ENCODE measurements around the gene GPR162.
A peak's percentile ranks its signal among the peaks of the same experiment; 100 is the strongest.
"Not testable (repeated sequence)": the region's sequence is repeated elsewhere in the genome, so short reads cannot be mapped to it uniquely, and the experiment has no call there.

The GPR162 gene

DNA sequence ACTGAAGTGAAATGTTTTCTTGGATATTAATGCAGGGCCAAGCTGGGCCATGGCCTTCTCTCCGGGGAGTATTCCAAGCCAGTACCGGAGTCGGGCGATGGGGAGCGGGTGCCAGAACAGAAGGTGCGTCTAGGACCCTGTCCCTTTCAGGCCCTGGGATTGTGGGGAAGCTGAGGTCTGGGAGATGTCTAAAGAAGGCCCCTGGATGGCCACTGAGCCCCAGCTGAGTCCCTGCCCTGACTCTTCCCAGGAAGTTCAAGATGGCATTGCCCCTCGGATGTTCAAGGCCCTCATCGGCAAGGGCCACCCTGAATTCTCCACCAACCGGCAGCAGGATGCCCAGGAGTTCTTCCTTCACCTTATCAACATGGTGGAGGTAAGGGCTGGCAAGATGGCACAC is 38.5 kb downstream of the GPR162 start:
- no peak for DNase-seq

DNA sequence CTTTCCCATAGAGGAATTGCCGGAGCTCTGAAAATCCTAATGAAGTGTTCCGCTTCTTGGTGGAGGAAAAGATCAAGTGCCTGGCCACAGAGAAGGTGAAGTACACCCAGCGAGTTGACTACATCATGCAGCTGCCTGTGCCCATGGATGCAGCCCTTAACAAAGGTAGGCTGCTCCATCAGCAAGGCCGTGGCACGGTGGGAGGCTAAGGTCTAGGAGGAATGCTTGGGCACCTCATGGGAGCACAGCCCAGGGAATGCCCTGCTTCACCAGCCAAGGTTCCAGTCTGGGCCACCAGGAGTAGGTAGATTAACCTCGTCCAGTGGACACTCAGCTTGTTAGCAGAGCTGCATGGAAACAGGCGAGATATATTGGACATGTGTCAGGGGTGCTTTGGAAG is 39.3 kb downstream of the GPR162 start:
- no peak for DNase-seq

DNA sequence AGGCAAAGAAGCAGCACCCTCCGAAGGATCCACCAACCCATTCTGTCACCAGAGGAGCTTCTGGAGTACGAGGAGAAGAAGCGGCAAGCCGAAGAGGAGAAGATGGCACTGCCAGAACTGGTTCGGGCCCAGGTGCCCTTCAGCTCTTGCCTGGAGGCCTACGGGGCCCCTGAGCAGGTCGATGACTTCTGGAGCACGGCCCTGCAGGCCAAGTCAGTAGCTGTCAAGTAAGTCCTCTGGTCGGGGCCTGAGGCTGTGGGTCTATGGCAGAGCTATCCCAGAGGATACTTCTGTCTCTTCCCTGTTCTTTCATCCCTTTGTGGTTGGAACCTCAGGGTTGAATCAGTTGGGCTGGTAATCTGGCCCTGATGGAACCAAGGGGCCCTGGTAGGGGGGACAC is 39.8 kb downstream of the GPR162 start:
- no peak for DNase-seq

DNA sequence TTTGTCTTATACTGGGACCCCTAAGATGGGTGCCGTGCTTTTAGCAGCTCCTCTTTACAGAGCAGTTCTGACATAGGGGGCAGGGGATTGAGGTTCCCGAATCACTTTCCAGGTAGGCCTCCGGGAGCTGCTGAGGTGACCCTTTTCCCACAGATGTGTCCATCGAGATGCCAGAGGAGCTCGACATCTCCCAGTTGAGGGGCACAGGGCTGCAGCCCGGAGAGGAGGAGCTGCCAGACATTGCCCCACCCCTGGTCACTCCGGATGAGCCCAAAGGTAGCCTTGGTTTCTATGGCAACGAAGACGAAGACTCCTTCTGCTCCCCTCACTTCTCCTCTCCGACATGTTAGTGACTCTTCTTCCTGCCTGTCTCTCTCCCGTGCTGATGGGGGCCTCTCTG is 41.4 kb downstream of the GPR162 start:
- DNase-seq = no peak

DNA sequence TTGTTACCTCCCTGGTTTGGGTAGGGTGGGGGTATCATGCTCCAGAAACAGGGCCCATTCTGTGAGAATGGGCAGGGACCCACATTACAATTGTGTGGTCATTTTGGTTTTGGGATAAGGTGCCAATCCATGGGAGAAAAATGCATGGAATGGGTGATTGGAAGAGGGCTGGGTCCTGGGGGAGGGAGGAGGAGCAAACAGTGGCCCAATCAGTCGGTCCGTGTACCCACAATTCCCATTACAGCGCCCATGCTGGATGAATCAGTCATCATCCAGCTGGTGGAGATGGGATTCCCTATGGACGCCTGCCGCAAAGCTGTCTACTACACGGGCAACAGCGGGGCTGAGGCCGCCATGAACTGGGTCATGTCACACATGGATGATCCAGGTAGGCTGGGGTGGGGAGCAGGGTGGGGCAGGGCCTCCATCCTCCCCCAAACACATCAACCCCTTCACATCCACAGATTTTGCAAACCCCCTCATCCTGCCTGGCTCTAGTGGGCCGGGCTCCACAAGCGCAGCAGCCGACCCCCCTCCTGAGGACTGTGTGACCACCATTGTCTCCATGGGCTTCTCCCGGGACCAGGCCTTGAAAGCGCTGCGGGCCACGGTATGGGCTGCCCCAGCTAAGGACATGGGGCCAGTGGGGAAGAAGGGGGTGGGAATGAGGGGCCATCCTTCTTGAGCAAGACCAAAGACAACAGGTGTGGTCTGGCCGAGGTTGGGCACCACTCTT is 42.1 kb downstream of the GPR162 start:
- peak; percentile 33 for DNase-seq

DNA sequence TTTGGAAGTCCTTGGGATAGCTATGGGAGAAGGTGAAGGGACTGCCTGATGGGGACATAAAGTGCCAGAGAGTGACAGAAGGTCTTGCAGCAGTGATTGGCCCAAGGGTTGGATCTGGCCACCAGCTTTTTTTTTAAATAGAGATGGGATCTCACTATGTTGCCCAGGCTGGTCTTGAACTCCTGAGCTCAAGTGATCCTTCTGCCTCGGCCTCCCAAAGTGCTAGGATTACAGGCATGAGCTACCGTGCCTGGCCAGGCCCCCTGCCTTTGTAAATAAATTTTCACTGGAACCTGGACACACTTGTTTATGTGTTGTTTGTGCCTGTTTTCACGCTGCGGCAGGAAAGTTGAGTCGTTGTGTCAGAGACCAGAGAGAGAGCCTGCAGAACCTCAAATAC is 43.7 kb downstream of the GPR162 start:
- not testable (repeated sequence) for DNase-seq

DNA sequence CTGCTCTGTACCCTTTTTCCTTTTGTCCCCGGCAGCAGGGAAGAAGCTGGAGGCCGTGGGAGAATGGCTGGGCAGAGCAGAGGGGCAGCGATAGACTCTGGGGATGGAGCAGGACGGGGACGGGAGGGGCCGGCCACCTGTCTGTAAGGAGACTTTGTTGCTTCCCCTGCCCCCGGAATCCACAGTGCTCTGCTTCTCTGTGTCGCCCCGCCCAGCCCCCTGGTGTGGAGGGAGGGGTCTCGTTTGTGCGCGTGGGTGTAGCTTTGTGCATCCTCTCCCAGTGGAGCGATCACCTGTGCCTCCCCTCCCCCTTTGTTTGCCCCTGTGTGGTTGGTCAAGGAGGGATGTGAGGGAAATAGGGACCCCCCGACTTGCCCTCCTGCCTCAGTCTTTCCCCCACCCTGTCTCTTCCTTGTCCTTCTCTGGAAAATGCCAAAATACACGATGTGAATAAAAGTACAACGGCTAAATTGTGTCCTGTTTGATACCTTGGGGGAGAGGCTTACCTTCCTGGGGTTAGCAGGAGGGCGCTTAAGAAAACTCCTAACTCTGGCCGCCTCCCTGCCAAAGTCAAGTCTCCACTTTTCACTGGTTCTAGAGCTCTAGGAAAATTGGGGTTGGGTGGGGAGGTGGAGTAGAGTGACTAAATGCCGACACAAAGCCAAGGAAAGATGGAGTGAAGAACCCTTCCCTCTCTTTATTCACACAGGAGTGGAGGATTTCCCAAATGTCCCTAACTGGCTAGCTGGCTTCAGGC is 44.7 kb downstream of the GPR162 start:
- DNase-seq = no peak

DNA sequence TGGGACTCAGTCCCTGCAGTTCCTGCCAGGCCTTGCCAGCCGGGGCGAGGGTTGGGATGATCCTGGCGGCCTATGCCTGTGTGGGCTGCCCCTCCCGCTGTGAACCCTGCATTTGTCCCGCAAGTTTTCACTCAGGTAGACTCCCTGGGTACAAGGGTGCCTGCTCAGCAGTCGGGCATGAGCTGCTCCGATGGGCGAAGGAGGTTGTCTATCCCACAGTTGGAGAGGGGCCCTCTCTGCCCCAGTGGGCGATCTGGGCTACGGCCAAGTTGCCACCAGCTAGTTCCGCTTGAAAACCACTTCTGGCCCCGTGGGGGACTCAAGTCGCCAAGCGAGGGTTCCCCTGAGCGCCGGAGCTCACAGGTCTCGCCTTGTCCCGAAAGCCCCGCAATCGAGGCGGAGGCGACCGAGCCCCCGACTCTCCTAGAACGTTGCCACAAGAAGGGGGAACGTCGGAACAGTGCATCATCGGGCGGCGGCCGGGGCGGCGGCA is 45.3 kb downstream of the GPR162 start:
- no peak for DNase-seq

DNA sequence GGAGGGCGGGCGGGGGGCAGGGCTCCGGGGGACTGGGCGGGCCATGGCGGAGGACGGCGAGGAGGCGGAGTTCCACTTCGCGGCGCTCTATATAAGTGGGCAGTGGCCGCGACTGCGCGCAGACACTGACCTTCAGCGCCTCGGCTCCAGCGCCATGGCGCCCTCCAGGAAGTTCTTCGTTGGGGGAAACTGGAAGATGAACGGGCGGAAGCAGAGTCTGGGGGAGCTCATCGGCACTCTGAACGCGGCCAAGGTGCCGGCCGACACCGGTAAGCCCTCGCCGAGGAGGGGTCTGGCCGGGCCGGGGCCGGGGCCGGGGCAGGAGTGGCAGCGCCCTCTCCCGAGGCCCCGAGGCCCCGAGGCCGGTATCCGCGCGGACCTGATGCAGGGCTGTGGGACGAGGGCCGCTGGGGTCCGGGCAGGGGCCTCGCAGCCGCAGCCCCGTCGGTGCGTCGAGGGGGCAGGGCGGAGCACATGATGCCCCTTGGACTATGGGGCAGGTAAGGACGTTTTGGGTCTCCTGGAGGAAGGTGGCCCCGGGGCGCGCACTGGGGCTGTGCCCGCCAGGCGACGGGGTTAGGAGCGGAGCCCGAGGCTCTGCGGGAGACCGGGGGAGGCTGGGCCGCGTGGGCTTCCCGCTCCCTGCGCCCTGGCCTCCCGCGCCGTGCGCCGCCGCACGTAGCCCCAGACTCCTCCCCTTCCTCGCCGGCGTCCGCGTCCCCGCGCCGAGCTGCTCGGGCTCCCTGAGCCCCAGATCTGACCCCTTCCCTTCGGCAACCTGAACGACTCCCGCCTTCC is 46.0 kb downstream of the GPR162 start, which contains the start of gene TPI1:
TSS of gene TPI1 (plus strand) at position 119 of the 798 bp plus-strand sequence. CDS start at position 155, 36 bp downstream.
- peak; percentile 84 for DNase-seq

DNA sequence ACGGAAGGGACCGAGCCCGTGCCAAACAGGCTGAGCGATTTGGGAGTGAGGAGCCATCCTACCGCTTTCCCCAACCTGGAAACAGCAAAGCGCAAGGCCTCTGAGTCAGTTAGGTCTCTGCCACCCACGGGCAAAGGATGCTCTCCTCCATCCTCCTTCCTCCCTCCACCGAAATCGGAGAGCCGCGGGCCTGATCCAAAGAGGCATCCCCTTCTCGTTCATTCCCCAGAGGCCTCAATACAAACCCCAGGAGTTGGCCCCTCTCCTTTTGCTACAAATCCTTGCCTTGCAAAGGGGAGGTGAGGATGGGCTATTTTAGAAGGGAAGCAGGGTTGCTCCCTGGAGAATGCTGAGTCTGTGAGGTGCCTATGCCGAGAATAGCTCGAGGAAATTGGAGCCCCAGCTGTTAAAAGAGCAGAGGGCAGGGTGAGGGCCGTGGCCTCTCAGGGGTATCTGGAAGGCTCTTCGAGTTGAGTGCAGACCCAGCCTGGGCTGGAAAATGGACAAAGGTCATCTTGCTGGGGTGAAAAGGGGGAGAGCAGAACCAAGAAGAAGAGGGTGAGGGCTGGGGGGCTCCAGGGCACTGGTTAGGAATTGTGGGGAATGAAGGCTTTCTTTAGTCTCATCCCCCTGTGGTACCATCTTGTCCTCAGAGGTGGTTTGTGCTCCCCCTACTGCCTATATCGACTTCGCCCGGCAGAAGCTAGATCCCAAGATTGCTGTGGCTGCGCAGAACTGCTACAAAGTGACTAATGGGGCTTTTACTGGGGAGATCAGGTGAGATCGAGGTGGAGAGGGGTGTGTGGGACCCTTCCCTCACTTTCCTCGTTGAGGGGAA is 46.8 kb downstream of the GPR162 start:
- DNase-seq = peak; percentile 40

DNA sequence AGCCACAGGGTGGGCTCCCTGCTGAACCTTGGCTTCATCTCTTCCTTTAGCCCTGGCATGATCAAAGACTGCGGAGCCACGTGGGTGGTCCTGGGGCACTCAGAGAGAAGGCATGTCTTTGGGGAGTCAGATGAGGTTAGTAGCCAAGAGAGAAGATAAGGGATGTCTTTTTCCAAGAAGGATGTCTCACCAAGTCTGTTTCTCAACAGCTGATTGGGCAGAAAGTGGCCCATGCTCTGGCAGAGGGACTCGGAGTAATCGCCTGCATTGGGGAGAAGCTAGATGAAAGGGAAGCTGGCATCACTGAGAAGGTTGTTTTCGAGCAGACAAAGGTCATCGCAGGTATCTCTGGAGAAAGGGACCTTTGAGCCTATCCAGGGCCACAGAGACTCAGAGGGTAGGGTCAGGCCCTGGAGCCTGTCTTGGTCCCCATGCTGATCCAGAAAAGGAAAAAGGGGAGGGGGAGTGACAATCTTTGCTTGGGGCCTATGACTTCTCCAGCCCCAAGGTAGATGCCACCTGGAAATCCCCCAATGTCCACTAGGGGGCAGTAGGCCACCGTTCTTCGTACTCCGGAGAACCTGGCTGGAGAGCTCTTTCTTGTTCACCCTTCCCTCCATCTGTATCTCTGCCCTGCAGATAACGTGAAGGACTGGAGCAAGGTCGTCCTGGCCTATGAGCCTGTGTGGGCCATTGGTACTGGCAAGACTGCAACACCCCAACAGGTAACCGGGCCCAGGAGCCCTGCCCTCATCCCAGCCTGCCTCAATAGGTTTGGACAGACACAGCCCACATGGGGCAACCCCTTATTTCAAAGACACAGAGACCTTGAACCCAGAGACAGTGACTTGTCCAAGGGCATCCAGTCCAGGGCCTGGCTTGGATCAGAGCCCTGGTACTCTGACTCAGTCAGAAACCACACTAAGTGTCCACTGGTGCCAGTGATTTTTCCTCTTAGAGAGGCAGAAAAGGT is 47.7 kb downstream of the GPR162 start:
- peak; percentile 68 for DNase-seq

DNA sequence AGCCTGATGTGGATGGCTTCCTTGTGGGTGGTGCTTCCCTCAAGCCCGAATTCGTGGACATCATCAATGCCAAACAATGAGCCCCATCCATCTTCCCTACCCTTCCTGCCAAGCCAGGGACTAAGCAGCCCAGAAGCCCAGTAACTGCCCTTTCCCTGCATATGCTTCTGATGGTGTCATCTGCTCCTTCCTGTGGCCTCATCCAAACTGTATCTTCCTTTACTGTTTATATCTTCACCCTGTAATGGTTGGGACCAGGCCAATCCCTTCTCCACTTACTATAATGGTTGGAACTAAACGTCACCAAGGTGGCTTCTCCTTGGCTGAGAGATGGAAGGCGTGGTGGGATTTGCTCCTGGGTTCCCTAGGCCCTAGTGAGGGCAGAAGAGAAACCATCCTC is 48.7 kb downstream of the GPR162 start:
- DNase-seq = not testable (repeated sequence)

DNA sequence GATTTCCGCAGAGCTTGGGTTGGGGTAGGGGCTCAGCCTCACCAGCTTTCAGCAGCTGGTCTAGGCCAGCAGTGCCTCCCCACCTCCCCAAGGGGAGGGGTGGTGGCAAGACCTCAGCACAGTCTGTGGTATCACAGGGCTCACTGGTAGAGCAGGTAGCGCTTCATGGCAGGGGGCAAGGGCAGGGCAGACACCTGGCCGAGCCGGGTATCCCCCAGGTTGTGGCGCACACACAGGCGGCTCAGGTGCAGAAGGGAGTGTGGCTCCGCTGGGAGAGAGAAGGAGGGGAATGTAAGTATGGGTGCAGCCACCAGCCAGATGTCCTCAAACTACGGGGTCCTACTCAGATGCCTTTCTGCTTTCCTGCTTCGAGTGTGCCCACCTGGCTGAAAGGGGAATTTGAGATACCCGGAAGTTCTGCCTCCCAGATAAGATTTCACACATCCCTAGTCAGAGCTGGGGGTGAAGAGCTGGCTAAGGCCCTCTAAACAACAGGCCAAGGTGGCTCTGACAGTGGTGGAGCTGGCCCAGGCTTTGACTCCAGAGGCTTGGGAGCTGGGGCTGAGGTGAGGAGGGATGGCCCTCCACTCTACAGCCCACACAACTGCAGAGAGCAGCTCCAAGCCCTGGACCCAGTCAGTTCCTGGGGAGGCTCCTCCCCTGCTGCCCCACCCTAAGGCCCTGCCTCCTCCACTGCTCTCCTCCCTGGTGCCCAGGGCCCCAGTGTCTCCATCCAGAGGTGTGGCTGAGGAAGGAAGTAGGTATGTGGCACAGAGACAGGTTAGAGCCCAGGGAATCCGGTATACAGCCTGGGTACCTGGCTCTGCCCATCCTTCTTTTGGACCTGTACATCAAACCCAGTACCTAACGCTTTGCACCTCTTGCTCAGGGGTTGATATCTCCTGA is 49.7 kb downstream of the GPR162 start:
- DNase-seq = peak; percentile 29

DNA sequence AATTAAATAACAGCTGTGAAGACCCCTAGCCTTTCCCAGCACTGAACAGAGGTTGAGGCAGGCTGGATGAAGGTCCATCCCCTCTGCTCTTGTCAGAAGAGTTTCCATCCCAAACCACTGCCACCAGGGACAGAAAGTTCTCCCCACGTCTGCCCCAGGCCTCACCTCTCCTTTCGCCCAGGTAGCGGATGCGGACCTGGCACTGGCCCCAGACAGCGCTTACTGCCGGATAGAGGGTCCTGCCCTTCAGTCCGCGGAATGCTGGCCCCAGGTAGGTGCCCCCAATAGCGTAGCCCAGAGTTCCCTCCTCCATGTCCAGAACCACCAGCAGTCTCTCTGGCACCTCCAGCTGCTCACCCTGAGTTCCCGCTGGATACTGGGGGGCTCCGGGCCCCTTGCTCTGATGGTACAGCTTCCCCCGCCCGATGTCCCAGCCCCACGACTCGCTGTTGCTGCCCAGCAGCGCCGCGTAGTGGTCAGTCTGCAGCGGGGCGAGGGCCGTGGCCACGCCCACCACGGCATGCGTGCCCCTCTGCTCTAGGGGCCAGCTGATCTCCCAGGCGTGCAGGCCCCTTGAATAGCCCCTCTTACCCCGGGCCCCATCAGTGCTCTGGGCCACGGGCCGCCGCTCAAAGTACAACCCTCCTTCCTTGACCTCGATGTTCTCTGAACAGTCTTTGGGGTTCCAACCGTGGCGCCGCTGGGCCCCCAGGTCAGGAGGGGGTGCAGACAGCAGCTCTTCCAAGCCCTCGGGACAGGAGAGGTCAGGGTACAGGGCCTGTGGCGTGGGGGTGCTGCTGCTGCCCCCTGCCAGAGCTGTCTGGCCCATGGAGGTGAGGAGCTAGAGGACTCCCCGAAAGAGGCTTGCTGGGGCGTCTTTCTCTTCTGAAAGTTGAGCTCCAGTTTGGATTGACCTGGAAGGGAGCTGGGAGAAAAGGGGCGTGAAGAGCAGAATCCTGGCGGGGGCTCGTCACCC is 50.7 kb downstream of the GPR162 start:
- DNase-seq = peak; percentile 74

DNA sequence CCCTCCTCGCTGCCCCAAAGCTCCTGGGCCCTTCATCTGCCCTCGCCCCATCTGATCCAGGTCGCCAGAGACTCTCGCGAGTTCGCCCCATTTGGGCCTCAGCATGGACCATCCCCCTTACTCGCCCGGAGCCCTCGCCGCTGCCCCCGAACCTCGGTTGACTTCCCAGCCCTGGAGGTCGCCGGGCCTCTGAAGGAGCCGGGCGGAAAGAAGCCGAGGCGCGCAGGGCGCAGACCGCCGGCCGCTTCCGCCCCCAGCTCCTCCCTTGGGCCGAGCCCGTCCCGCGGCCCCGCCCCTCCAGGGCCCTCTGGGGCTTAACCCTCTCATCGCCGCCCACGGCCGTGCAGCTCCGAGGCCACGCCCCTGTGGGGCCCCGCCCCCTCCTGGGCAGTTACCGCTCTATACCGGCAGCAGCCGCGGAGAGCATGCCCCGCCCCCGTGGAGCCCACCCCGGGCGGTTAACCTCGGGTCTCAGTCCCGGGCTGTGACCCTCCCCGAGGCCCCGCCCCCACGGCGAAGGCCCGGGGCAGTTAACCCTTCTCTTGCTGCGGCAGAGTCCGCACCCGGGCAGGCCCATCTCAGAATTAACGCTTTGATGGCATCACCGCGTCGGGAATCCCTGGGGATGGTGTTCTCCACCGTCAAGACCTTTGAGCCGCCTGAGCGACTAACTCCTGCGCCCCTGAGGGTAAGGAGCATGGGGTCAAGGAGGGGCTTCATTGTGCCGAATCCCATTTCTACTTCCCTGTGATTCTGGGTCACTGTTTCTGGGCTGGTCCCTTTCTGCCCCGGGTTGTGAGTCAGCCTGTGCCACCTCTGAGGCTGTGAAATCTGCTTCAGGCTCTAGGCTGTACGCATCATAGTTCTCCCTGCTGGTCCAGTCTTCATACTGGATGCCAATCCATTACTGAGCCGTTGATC is 51.7 kb downstream of the GPR162 start, which contains the start of gene SPSB2:
TSS of gene SPSB2 (minus strand) at position 210 of the 921 bp plus-strand sequence. CDS start 402 bp downstream, outside the sequence.
- DNase-seq = peak; percentile 94

DNA sequence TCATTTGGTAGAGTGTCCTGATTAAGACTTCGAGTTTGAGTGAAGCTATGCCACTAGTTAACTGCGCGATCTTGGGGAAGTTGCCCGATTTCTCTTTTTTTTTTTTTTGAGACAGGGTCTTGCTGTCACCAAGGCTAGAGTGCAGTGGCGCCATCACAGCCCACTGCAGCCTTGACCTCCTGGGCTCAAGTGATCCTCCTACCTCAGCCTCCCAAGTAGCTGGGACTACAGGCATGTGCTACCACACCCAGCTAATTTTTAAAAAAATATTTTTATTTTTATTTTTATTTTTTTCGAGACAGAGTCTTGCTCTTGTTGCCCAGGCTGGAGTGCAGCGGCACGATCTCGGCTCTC is 52.4 kb downstream of the GPR162 start:
- not testable (repeated sequence) for DNase-seq
